ENCODE results near the gene FGF1.

The FGF1 gene

GRCh38 chr5:142658278-142658677 lies 27.6 kb downstream of the FGF1 start:
- TF ChIP-seq CTCF (IDR thresholded peaks at IDR 0.05; ENCODE audit: insufficient read depth, low read depth, low read length, missing control alignments), result no peak
- H3K4me3 ChIP-seq (ENCODE audit: low read length), result no peak overlapping the region
- no peak for DNase-seq (ENCODE audit: low read depth)

GRCh38 chr5:142657446-142657845 lies 28.4 kb downstream of the FGF1 start:
- DNase-seq (ENCODE audit: low read depth), result no peak
- H3K4me3 ChIP-seq (ENCODE audit: low read length), result no peak overlapping the region
- TF ChIP-seq CTCF (IDR thresholded peaks at IDR 0.05; ENCODE audit: insufficient read depth, low read depth, low read length, missing control alignments), result no peak

GRCh38 chr5:142655339-142656267 lies 30.3 kb downstream of the FGF1 start:
- DNase-seq (ENCODE audit: low read depth), result peak; percentile 72
- no peak overlapping the region for H3K4me3 ChIP-seq (ENCODE audit: low read length)
- TF ChIP-seq CTCF (IDR thresholded peaks at IDR 0.05; ENCODE audit: insufficient read depth, low read depth, low read length, missing control alignments), result peak; percentile 99

DNA sequence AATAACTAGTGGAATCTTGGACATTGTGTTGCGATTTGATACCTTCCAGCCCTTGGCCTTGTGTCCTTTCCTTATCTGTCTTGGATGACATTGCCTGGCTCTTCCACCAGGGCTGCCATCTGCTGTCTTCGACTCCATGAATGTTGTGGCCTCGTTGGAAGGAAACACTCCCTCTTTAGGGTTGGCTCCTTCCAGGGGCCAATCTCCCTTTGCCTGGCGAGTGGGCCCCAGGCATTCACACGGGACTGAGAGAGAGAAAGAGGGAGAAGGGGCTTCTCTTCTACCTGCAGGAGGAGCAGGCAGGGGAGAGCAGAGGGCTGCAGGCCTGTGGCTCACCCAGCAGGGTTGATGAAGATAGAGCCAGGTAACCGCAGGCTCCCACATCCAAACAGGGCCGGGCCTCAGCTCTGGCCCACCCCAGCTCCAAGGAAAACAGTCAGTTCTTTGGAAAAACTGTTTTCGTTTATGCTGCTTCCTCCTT lies 31.3 kb downstream of the FGF1 start:
- no peak for DNase-seq (ENCODE audit: low read depth)
- TF ChIP-seq CTCF (IDR thresholded peaks at IDR 0.05; ENCODE audit: insufficient read depth, low read depth, low read length, missing control alignments), result peak; percentile 33
- no peak overlapping the region for H3K4me3 ChIP-seq (ENCODE audit: low read length)

DNA sequence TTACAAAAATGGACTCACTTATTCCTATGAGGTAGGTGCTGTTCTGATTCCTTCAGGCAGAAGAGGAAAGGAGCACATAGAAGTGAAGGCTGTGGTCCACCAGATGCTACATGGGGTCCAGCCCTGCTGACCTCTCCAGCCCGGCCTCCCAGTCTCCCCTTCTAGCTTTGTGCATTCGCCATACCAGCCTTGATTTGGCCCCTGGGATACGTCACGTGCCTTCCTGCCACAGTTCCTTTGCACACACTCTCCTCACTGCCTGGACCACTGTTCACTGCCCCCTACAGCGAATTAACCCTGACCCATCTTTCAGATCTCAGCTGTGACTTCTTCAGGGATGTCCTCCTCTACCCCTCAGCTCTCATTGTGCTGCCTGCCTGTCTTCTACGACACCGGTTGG lies 32.6 kb downstream of the FGF1 start:
- no peak for TF ChIP-seq CTCF (IDR thresholded peaks at IDR 0.05; ENCODE audit: insufficient read depth, low read depth, low read length, missing control alignments)
- no peak overlapping the region for H3K4me3 ChIP-seq (ENCODE audit: low read length)
- no peak for DNase-seq (ENCODE audit: low read depth)

DNA sequence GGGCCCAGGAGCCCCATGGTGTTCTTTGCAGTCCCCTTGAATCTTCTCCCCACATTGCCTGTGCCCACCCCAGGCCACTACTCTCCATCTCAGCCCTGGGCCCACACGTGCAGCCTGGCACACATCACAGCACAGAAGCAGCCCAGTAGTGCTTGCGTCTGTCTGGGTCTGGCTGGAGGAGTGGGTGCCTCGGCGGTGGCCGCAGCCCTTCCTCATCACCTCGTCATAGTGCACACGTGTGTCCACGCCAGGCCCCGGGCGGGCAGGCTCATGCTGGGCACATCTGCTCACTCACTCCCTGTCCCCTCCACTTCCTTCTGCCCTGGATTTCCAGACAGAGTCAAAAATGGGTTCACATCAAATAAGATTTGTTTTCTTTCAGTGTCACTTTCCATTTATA lies 33.3 kb downstream of the FGF1 start:
- DNase-seq (ENCODE audit: low read depth), result no peak
- TF ChIP-seq CTCF (IDR thresholded peaks at IDR 0.05; ENCODE audit: insufficient read depth, low read depth, low read length, missing control alignments), result no peak
- no peak overlapping the region for H3K4me3 ChIP-seq (ENCODE audit: low read length)

All from epithelial cell of esophagus (primary cell).